HepG2 (cell line): ENCODE measurements around the gene MYOM1. TPM values are rescaled to one million over a fixed set of nuclear protein-coding genes. Genes with fewer than 3 reads are reported as not detected.

ENCODE experiments used
- BORCS8-MEF2B ChIP-seq: sonication (generic); formaldehyde crosslinking; IDR thresholded peaks from 2 replicates; pipeline ENCODE4 v1.8.0; 2022; ENCODE audit warnings: mild to moderate bottlenecking, missing genetic modification reagents
- CSRNP2 ChIP-seq: sonication (generic); formaldehyde crosslinking; conservative IDR thresholded peaks from 2 replicates; pipeline ENCODE4 v1.8.0; 2022; ENCODE audit warnings: low read depth, missing genetic modification reagents
- ELF1 ChIP-seq: sonication (generic); formaldehyde crosslinking; IDR thresholded peaks from 2 replicates; pipeline ENCODE4 v1.4.0; 2020; ENCODE audit warnings: missing genetic modification reagents
- ESRRA ChIP-seq: sonication (generic); formaldehyde crosslinking; IDR thresholded peaks from 2 replicates; pipeline ENCODE4 v1.5.1; 2020; ENCODE audit warnings: mild to moderate bottlenecking, low read depth, missing genetic modification reagents
- HBP1 ChIP-seq: IDR thresholded peaks from 2 replicates; pipeline ENCODE4 v1.6.1; 2016; ENCODE audit warnings: low read depth, control low read depth
- HMG20B ChIP-seq: conservative IDR thresholded peaks from 2 replicates; pipeline ENCODE4 v1.6.1; 2016; ENCODE audit warnings: missing genetic modification reagents, missing compliant biosample characterization
- HNRNPUL1 ChIP-seq: fragments of 200-400 bp; formaldehyde crosslinking; IDR thresholded peaks from 2 replicates; pipeline ENCODE4 v1.6.1; 2017; ENCODE audit warnings: low read depth, mild to moderate bottlenecking, low read length, moderate library complexity
- HOXA3 ChIP-seq: sonication (generic); formaldehyde crosslinking; IDR thresholded peaks from 2 replicates; pipeline ENCODE4 v1.5.0; 2020; ENCODE audit warnings: missing genetic modification reagents
- KAT7 ChIP-seq: IDR thresholded peaks from 2 replicates; pipeline ENCODE4 v1.6.1; 2018; ENCODE audit warnings: borderline replicate concordance, missing compliant biosample characterization
- KLF11 ChIP-seq: IDR thresholded peaks from 2 replicates; pipeline ENCODE4 v1.6.1; 2016; ENCODE audit warnings: missing compliant biosample characterization
- MEF2D ChIP-seq: sonication (generic); formaldehyde crosslinking; IDR thresholded peaks from 2 replicates; pipeline ENCODE4 v1.5.1; 2020; ENCODE audit warnings: mild to moderate bottlenecking, missing genetic modification reagents
- NFYB ChIP-seq: sonication (generic); formaldehyde crosslinking; IDR thresholded peaks from 2 replicates; pipeline ENCODE4 v1.4.0; 2020; ENCODE audit warnings: missing genetic modification reagents
- PITX1 ChIP-seq: sonication (generic); formaldehyde crosslinking; IDR thresholded peaks from 2 replicates; pipeline ENCODE4 v1.5.1; 2020; ENCODE audit warnings: mild to moderate bottlenecking, missing genetic modification reagents
- RORA ChIP-seq: sonication (generic); formaldehyde crosslinking; IDR thresholded peaks from 2 replicates; pipeline ENCODE4 v1.5.0; 2020; ENCODE audit warnings: mild to moderate bottlenecking, missing genetic modification reagents, moderate library complexity
- SALL1 ChIP-seq: sonication (generic); formaldehyde crosslinking; IDR thresholded peaks from 2 replicates; pipeline ENCODE4 v1.8.0; 2022; ENCODE audit warnings: mild to moderate bottlenecking, missing genetic modification reagents
- SETDB1 ChIP-seq: sonication (generic); formaldehyde crosslinking; IDR thresholded peaks from 2 replicates; pipeline ENCODE4 v1.5.1; 2020; ENCODE audit warnings: missing genetic modification reagents, mild to moderate bottlenecking, borderline replicate concordance
- STAT5B ChIP-seq: sonication (generic); formaldehyde crosslinking; IDR thresholded peaks from 2 replicates; pipeline ENCODE4 v1.4.0; 2020; ENCODE audit warnings: missing genetic modification reagents
- TBX2 ChIP-seq: sonication (generic); formaldehyde crosslinking; IDR thresholded peaks from 2 replicates; pipeline ENCODE4 v1.5.0; 2020; ENCODE audit warnings: missing genetic modification reagents, mild to moderate bottlenecking, borderline replicate concordance
- ZFP90 ChIP-seq: sonication (generic); formaldehyde crosslinking; IDR thresholded peaks from 2 replicates; pipeline ENCODE4 v1.8.0; 2022; ENCODE audit warnings: missing genetic modification reagents, mild to moderate bottlenecking, inconsistent platforms, borderline replicate concordance
- ZNF292 ChIP-seq: sonication (generic); formaldehyde crosslinking; IDR thresholded peaks from 2 replicates; pipeline ENCODE4 v1.8.1; 2022; ENCODE audit warnings: mild to moderate bottlenecking, low read depth, missing genetic modification reagents, borderline replicate concordance
- ZNF326 ChIP-seq: sonication (generic); formaldehyde crosslinking; IDR thresholded peaks from 2 replicates; pipeline ENCODE4 v1.4.0; 2020; ENCODE audit warnings: missing genetic modification reagents, borderline replicate concordance
- ZNF503 ChIP-seq: sonication (generic); formaldehyde crosslinking; IDR thresholded peaks from 2 replicates; pipeline ENCODE4 v1.4.0; 2020; ENCODE audit warnings: missing genetic modification reagents
- ZNF777 ChIP-seq: sonication (generic); formaldehyde crosslinking; IDR thresholded peaks from 2 replicates; pipeline ENCODE4 v1.4.0; 2020; ENCODE audit warnings: missing genetic modification reagents
- polyA plus RNA-seq, 8 experiments: library from polyadenylated mRNA; depleted of rRNA in 3 of 8; stranded (reverse) in 7 of 8; unstranded in 1 of 8; fragments of >200 nt; fragmentation: Illumina TruSeq in 4 of 8; extraction: Trizol in 4 of 8; gene quantifications; 2 replicates each; pipeline versions ENCODE4 v1.2.1 to v1.2.3, GENCODE V29; 2011 to 2016; ENCODE audit warnings: low read depth in 4 of 8, missing spikeins in 1 of 8, mixed read lengths in 1 of 8; ENCODE audit not compliant: insufficient read depth in 1 of 8
- total RNA-seq, 5 experiments: library from RNA; depleted of rRNA; stranded (reverse); fragments of >200 nt; fragmentation: Illumina TruSeq; extraction: Trizol; gene quantifications; 2 replicates each; pipeline ENCODE4 v1.2.3, GENCODE V29; 2016; ENCODE audit warnings: low read depth in 1 of 5
- TF ChIP-seq, protein P1 (sequence below): IDR thresholded peaks from 2 replicates; pipeline ENCODE4 v1.6.1; 2012; ENCODE audit warnings: low read depth, low read length, improper control_type of control experiment
- TF ChIP-seq, protein P2 (sequence below): sonication (generic); formaldehyde crosslinking; IDR thresholded peaks from 2 replicates; pipeline ENCODE4 v1.4.0; 2020; ENCODE audit warnings: mild to moderate bottlenecking, missing genetic modification reagents

Gene MYOM1
- total and polyA plus RNA-seq, 2 of the 13 experiments (the other 11 are each of a cell fraction or from before 2014, with no cell fraction given): 0.46 to 0.98 TPM

GRCh38 chr18:3037423-3037915 lies 182.3 kb downstream of the MYOM1 start (continued):
- TF ChIP-seq, protein P1, sequence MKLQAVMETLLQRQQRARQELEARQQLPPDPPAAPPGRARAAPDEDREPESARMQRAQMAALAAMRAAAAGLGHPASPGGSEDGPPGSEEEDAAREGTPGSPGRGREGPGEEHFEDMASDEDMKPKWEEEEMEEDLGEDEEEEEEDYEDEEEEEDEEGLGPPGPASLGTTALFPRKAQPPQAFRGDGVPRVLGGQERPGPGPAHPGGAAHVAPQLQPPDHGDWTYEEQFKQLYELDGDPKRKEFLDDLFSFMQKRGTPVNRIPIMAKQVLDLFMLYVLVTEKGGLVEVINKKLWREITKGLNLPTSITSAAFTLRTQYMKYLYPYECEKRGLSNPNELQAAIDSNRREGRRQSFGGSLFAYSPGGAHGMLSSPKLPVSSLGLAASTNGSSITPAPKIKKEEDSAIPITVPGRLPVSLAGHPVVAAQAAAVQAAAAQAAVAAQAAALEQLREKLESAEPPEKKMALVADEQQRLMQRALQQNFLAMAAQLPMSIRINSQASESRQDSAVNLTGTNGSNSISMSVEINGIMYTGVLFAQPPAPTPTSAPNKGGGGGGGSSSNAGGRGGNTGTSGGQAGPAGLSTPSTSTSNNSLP: peak; percentile 34; the same call in 1 of the 2 replicates
- TF ChIP-seq KLF11 (CRISPR knock-in tag): peak; percentile 88; the same call in 1 of the 2 replicates
- TF ChIP-seq RORA: no peak
- TF ChIP-seq SALL1 (CRISPR knock-in tag): peak; percentile 88; the same call in 1 of the 2 replicates
- TF ChIP-seq HBP1 (CRISPR knock-in tag): peak; percentile 63; the same call in 1 of the 2 replicates
- TF ChIP-seq MEF2D: peak; percentile 99
- no peak for TF ChIP-seq BORCS8-MEF2B
- no peak for TF ChIP-seq ZFP90 (CRISPR knock-in tag)
- TF ChIP-seq KAT7 (CRISPR knock-in tag): peak; percentile 79; the same call in 1 of the 2 replicates
- TF ChIP-seq NFYB: 0 out of 2 replicates have a peak, but pooled peaks have one; percentile 19
- TF ChIP-seq PITX1 (CRISPR knock-in tag): peak; percentile 42; the same call in 1 of the 2 replicates
- no peak for TF ChIP-seq ZNF326
- 0 out of 2 replicates have a peak, but pooled peaks have one; percentile 23 for TF ChIP-seq STAT5B
- no peak for TF ChIP-seq ESRRA (CRISPR knock-in tag)
- TF ChIP-seq SETDB1 (CRISPR knock-in tag): no peak
- no peak for TF ChIP-seq ZNF292 (CRISPR knock-in tag)
- TF ChIP-seq, protein P2, sequence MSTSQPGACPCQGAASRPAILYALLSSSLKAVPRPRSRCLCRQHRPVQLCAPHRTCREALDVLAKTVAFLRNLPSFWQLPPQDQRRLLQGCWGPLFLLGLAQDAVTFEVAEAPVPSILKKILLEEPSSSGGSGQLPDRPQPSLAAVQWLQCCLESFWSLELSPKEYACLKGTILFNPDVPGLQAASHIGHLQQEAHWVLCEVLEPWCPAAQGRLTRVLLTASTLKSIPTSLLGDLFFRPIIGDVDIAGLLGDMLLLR (CRISPR knock-in tag): no peak
- no peak for TF ChIP-seq HNRNPUL1
- peak; percentile 80 for TF ChIP-seq HOXA3 (CRISPR knock-in tag)
- TF ChIP-seq ELF1 (CRISPR knock-in tag): peak; percentile 80
- TF ChIP-seq TBX2 (CRISPR knock-in tag): peak; percentile 93
- peak; percentile 77; the same call in 1 of the 2 replicates for TF ChIP-seq HMG20B (CRISPR knock-in tag)
- TF ChIP-seq CSRNP2 (CRISPR knock-in tag): no peak
- no peak for TF ChIP-seq ZNF777 (CRISPR knock-in tag)
- peak; percentile 79; the same call in 1 of the 2 replicates for TF ChIP-seq ZNF503 (CRISPR knock-in tag)
